WTC11 (cell line): ENCODE measurements around the gene NPSR1. TPM values are rescaled to one million over a fixed set of nuclear protein-coding genes. Genes with fewer than 3 reads are reported as not detected.

ENCODE experiments used
- ATAC-seq: fragments of 200-7000 bp; cut with Tn5 transposase; 2 replicates; pipeline ENCODE4 v1.10.0; 2021; ENCODE audit warnings: mild to moderate bottlenecking, moderate library complexity
- CTCF ChIA-PET: fragments of 300-600 bp; sonication (Branson Sonifier 250); formaldehyde crosslinking; loops from one replicate; lab custom pipeline; 2021; ENCODE audit warnings: antibody characterized with exemption; lab: Charles Lee
- POLR2A ChIA-PET: fragments of 350-600 bp; sonication (Branson Sonifier 250); formaldehyde crosslinking; loops from one replicate; lab custom pipeline; 2021; ENCODE audit warnings: antibody characterized with exemption; lab: Charles Lee
- DNase-seq: peaks from one replicate; pipeline ENCODE4 v3.0.0; 2021; ENCODE audit warnings: low spot score
- H3K27ac Mint-ChIP-seq: 2 replicates; pipeline ENCODE4 v1.8.0; 2021; ENCODE audit warnings: mixed read lengths
- H3K27me3 Mint-ChIP-seq: 2 replicates; pipeline ENCODE4 v1.8.0; 2021; ENCODE audit warnings: low read depth, mild to moderate bottlenecking, moderate library complexity, mixed read lengths
- H3K36me3 Mint-ChIP-seq: 2 replicates; pipeline ENCODE4 v1.8.0; 2021; ENCODE audit warnings: mixed read lengths
- H3K4me1 Mint-ChIP-seq: 2 replicates; pipeline ENCODE4 v1.8.0; 2022; ENCODE audit warnings: mixed read lengths
- H3K4me3 Mint-ChIP-seq: 2 replicates; pipeline ENCODE4 v1.8.0; 2021; ENCODE audit warnings: mild to moderate bottlenecking, moderate library complexity, mixed read lengths
- H3K9me3 Mint-ChIP-seq: 2 replicates; pipeline ENCODE4 v1.8.0; 2021; ENCODE audit warnings: mixed read lengths
- ATF1 ChIP-seq: sonication (generic); formaldehyde crosslinking; IDR thresholded peaks from 2 replicates; pipeline ENCODE4 v1.8.1; 2023; ENCODE audit warnings: mild to moderate bottlenecking, moderate library complexity, missing genetic modification reagents
- CREM ChIP-seq: sonication (generic); formaldehyde crosslinking; IDR thresholded peaks from 2 replicates; pipeline ENCODE4 v1.8.1; 2022; ENCODE audit warnings: mild to moderate bottlenecking, missing genetic modification reagents, moderate library complexity
- E2F4 ChIP-seq: sonication (generic); formaldehyde crosslinking; IDR thresholded peaks from 2 replicates; pipeline ENCODE4 v1.8.1; 2022; ENCODE audit warnings: low read depth, mild to moderate bottlenecking, moderate library complexity, missing genetic modification reagents, borderline replicate concordance
- ESRRA ChIP-seq: sonication (generic); formaldehyde crosslinking; IDR thresholded peaks from 2 replicates; pipeline ENCODE4 v1.8.1; 2022; ENCODE audit warnings: mild to moderate bottlenecking, missing genetic modification reagents, borderline replicate concordance
- GABPB1 ChIP-seq: sonication (generic); formaldehyde crosslinking; IDR thresholded peaks from 2 replicates; pipeline ENCODE4 v1.8.1; 2023; ENCODE audit warnings: mild to moderate bottlenecking, missing genetic modification reagents
- GRHL2 ChIP-seq: fragments of 250-450 bp; sonication (Bioruptor Pico); IDR thresholded peaks from 2 replicates; pipeline ENCODE4 v1.8.0; 2022; ENCODE audit warnings: mild to moderate bottlenecking, moderate library complexity; ENCODE audit not compliant: insufficient replicate concordance, severe bottlenecking
- HMGA2 ChIP-seq: fragments of 250-450 bp; sonication (Bioruptor Pico); IDR thresholded peaks from 2 replicates; pipeline ENCODE4 v1.4.0; 2021; ENCODE audit warnings: mild to moderate bottlenecking, moderate library complexity
- JAZF1 ChIP-seq: fragments of 250-450 bp; sonication (Bioruptor Pico); IDR thresholded peaks from 2 replicates; pipeline ENCODE4 v1.9.0; 2021; ENCODE audit warnings: moderate library complexity, mild to moderate bottlenecking, inconsistent platforms
- JUN ChIP-seq: sonication (generic); formaldehyde crosslinking; IDR thresholded peaks from 2 replicates; pipeline ENCODE4 v1.8.0; 2023; ENCODE audit warnings: mild to moderate bottlenecking, missing genetic modification reagents
- NR3C1 ChIP-seq: sonication (generic); formaldehyde crosslinking; conservative IDR thresholded peaks from 2 replicates; pipeline ENCODE4 v1.8.1; 2023; ENCODE audit warnings: low read depth, mild to moderate bottlenecking, missing genetic modification reagents
- PRDM15 ChIP-seq: sonication (generic); formaldehyde crosslinking; IDR thresholded peaks from 2 replicates; pipeline ENCODE4 v1.8.0; 2022; ENCODE audit warnings: missing genetic modification reagents
- TCF7 ChIP-seq: sonication (generic); formaldehyde crosslinking; IDR thresholded peaks from 2 replicates; pipeline ENCODE4 v1.8.0; 2022; ENCODE audit warnings: mild to moderate bottlenecking, low read depth, missing genetic modification reagents, moderate library complexity
- USF1 ChIP-seq: sonication (generic); formaldehyde crosslinking; IDR thresholded peaks from 2 replicates; pipeline ENCODE4 v1.8.0; 2022; ENCODE audit warnings: mild to moderate bottlenecking, missing genetic modification reagents
- ZNF416 ChIP-seq: fragments of 250-450 bp; sonication (Bioruptor Pico); IDR thresholded peaks from 2 replicates; pipeline ENCODE4 v1.9.0; 2021; ENCODE audit warnings: mild to moderate bottlenecking, inconsistent platforms
- ZNF425 ChIP-seq: fragments of 250-450 bp; sonication (Bioruptor Pico); conservative IDR thresholded peaks from 2 replicates; pipeline ENCODE4 v1.9.0; 2021; ENCODE audit warnings: mild to moderate bottlenecking
- ZNF671 ChIP-seq: fragments of 250-450 bp; sonication (Bioruptor Pico); IDR thresholded peaks from 2 replicates; pipeline ENCODE4 v1.8.0; 2021; ENCODE audit warnings: mild to moderate bottlenecking
- ZSCAN18 ChIP-seq: fragments of 250-450 bp; sonication (Bioruptor Pico); IDR thresholded peaks from 2 replicates; pipeline ENCODE4 v2.1.2; 2022; ENCODE audit warnings: mild to moderate bottlenecking, moderate library complexity
- total RNA-seq: library from RNA; stranded (reverse); gene quantifications from 3 replicates; pipeline ENCODE4 v1.2.3, GENCODE V29; 2021
- TF ChIP-seq, protein P1 (sequence below): sonication (generic); formaldehyde crosslinking; IDR thresholded peaks from 2 replicates; pipeline ENCODE4 v1.8.1; 2022; ENCODE audit warnings: mild to moderate bottlenecking, missing genetic modification reagents, moderate library complexity, borderline replicate concordance
- TF ChIP-seq, protein P2 (sequence below): sonication (generic); formaldehyde crosslinking; IDR thresholded peaks from 2 replicates; pipeline ENCODE4 v1.8.1; 2022; ENCODE audit warnings: mild to moderate bottlenecking, moderate library complexity, missing genetic modification reagents

Gene NPSR1
- total RNA-seq, 1 experiment from 2014 or later: not detected

- TF ChIP-seq USF1 (CRISPR knock-in tag) (no peak), ZNF416 (no peak), ZNF671 (CRISPR knock-in tag) (no peak), NR3C1 (CRISPR knock-in tag) (no peak), ZNF425 (no peak), CREM (CRISPR knock-in tag) (no peak)
Measured at GRCh38 chr7:34825221-34825620, 167.2 kb downstream of the NPSR1 start (continued).

DNA sequence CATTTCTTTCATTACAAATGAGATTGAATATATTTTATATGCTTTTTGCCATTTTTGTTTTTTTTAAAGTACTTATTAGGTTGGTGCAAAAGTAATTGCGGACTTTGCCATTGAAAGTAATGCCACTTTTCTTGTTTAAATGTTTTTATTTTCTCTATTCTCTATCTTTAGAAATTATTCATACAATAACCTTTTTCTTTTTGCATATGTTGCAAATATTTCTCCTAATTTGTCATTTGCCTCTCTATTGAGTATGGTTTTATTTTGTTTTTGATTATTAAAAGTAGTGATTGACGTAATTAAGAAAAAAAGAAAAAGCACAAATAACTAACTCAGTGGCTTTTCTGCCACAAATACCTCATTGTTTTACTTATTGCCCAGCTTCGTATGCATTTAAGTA, 172.4 kb downstream of the NPSR1 start:
- ATAC-seq (no peak), DNase-seq (no peak)
- Mint-ChIP-seq H3K4me1 (no peaks in the 10 kb centered on the region), H3K27me3 (no peaks in the 10 kb centered on the region), H3K27ac (no peak overlapping the region), H3K4me3 (no peak overlapping the region), H3K9me3 (no peaks in the 10 kb centered on the region), H3K36me3 (no peaks in the 10 kb centered on the region)
- CTCF ChIA-PET: interaction anchor here (0.6 to 1.0 kb wide), 2 partner anchors 97 to 1366 kb away, joined by 3 read pairs; no protein-coding TSS in a partner anchor
- TF ChIP-seq PRDM15 (CRISPR knock-in tag) (no peak), TCF7 (CRISPR knock-in tag) (no peak), ZSCAN18 (CRISPR knock-in tag) (no peak), GABPB1 (CRISPR knock-in tag) (no peak), GRHL2 (no peak), JAZF1 (CRISPR knock-in tag) (no peak), ESRRA (no peak), HMGA2 (CRISPR knock-in tag) (no peak)
- POLR2A ChIA-PET: no interaction called here

DNA sequence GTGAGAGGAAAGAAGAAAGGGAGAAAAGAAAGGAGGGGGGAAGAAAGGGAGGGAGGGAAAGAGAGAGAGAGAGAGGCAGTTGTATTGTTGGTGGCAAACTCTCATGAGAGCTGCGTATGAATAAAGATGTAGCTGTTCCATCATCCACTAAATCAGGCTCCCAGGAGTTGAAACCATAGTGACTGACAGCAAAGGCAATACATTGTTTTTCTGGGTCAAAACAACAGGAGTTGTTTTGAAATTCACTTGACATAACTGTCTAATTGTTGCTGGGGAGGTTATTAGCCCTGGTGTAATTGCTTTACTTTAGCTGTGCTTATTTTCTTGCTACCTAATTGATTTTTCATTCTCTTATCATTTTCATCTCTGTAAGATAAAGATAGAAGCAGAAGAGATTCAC, 173.4 kb downstream of the NPSR1 start:
- no peaks in the 10 kb centered on the region for H3K36me3 Mint-ChIP-seq
- TF ChIP-seq, protein P1, sequence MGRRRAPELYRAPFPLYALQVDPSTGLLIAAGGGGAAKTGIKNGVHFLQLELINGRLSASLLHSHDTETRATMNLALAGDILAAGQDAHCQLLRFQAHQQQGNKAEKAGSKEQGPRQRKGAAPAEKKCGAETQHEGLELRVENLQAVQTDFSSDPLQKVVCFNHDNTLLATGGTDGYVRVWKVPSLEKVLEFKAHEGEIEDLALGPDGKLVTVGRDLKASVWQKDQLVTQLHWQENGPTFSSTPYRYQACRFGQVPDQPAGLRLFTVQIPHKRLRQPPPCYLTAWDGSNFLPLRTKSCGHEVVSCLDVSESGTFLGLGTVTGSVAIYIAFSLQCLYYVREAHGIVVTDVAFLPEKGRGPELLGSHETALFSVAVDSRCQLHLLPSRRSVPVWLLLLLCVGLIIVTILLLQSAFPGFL: no peak
- TF ChIP-seq ATF1 (CRISPR knock-in tag) (no peak), E2F4 (CRISPR knock-in tag) (no peak), PRDM15 (CRISPR knock-in tag) (no peak), JUN (no peak)
- TF ChIP-seq, protein P2, sequence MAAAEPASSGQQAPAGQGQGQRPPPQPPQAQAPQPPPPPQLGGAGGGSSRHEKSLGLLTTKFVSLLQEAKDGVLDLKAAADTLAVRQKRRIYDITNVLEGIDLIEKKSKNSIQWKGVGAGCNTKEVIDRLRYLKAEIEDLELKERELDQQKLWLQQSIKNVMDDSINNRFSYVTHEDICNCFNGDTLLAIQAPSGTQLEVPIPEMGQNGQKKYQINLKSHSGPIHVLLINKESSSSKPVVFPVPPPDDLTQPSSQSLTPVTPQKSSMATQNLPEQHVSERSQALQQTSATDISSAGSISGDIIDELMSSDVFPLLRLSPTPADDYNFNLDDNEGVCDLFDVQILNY (CRISPR knock-in tag): no peak
- TF ChIP-seq, all 79 proteins: peak for 0
- Mint-ChIP-seq H3K27me3 (no peaks in the 10 kb centered on the region), H3K4me1 (no peaks in the 10 kb centered on the region), H3K27ac (no peak overlapping the region), H3K4me3 (no peak overlapping the region), H3K9me3 (no peaks in the 10 kb centered on the region)
- ATAC-seq: no peak
- DNase-seq: no peak
- POLR2A ChIA-PET: no interaction called here
- CTCF ChIA-PET: interaction anchor here (1.0 kb wide), 1 partner anchor 96 kb away, joined by 3 read pairs; no protein-coding TSS in a partner anchor
